HG02884 (cell line): Measurements from ENCODE around the gene TRABD.
A peak's percentile ranks its signal among the peaks of the same experiment; 100 is the strongest.

Source experiments
- ATAC-seq: cut with Tn5 transposase; IDR thresholded peaks from one replicate; pipeline ENCODE4 v1.9.1; 2021; ENCODE audit warnings: mild to moderate bottlenecking, moderate library complexity; ENCODE audit not compliant: unreplicated experiment

The TRABD gene

DNA sequence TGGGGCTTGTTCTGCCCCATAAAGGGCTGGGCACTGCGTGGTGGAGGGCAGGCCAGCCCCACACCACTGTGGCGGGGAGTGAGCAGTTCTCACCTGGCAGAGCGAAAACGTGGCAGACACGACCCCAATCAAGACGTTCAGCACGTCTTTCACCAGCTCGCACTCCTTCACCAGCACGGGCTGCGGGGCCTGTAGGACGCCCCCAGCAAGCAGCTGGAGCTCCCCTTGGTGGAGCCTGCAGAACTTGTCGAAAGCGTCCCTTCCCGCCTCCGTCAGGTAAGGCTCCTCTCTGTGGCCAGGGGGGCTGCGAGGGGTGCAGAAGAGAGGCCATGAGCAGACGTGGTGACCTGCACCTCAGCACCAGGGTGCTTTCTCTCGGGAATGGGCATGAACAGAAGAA lies 47.5 kb downstream of the TRABD start:
- no peak for ATAC-seq

- ATAC-seq, result no peak
Observed at GRCh38 chr22:50236731-50237409, 51.2 kb downstream of the TRABD start.

DNA sequence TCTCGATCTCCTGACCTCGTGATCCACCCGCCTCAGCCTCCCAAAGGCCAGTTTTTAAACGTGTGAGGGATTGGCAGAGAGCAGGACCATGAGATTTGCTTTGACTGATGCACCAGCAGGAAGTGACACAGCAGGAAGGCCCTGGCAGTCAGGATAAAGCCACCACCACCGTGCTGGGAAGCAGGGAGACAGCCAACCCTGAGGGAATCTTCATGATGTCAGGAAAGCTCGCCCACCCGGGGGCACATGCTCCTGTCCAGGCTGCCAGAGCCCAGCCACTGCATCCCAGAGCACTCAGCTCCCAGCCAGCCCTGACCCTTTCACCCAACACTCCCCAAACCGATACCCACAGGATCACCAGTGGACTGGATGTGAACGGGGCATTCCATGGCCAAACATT lies 53.0 kb downstream of the TRABD start:
- no peak for ATAC-seq

DNA sequence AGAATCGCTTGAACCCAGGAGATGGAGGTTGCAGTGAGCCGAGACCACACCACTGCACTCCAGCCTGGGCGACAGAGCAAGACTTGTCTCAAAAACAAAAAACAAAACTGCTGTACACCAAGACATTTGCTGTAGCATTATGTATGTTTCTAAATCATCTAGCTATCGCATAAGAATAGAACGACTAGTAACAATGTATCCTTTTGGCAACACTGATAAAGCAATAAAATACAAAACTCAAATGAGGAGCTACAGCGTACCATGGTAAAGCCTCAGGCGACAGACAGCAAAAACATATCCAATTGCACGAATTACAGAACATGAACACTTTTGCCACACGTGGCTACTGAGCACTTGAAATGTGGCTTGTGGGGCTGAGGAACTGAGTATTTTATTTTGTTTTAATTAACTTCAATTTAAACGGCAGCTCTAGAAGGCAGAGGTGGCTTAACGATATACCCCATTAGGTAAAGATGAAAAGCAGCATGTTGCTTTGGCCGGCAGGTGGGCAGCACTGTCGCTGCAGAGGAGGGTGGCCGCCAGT lies 56.8 kb downstream of the TRABD start:
- ATAC-seq, result no peak

- ATAC-seq, result no peak
Observed at GRCh38 chr22:50243685-50244419, 58.1 kb downstream of the TRABD start.

DNA sequence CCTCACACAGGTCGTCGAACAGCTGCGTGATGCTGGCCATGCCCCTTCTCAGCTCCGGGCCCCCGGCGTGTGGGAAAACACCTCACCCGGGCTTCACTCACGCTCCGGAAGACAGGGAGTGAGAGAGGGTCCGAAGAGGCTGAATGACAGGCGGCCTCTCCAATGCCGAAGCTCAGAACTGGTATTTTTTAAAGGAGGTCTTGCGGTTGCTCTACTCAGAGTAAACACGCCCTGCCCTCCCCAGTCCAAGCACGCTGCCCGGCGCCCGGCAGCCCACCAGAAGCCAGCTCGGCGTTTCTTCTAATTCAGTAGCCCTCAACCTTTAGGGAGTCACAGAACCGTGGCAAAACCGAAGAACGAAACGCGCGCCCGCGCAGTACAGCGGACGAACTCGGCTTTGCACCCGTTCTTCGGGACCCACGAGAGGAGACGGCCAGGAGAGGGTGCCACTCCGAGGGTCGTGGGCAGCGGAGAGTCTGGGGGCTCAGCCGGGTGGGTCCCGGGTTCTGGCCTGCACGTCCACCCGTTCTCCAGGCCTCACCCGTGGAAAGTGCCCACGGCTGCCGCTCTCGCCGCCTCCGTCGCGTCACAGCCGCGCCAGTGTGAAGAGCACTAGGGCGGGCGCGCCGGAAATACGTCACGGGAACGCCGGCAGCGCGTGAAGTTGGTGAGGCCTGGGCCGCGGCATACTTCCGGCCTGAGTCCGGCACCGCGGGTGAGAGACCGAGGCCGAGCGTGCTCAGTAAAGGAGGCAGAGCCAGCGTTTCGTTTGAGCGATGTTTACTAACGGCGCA lies 58.9 kb downstream of the TRABD start, which contains the start of gene TUBGCP6:
Gene TUBGCP6 (minus strand): TSS at position 604 of the 794 bp plus-strand sequence. CDS start 564 bp downstream, at position 40.
- ATAC-seq, result peak; percentile 66

DNA sequence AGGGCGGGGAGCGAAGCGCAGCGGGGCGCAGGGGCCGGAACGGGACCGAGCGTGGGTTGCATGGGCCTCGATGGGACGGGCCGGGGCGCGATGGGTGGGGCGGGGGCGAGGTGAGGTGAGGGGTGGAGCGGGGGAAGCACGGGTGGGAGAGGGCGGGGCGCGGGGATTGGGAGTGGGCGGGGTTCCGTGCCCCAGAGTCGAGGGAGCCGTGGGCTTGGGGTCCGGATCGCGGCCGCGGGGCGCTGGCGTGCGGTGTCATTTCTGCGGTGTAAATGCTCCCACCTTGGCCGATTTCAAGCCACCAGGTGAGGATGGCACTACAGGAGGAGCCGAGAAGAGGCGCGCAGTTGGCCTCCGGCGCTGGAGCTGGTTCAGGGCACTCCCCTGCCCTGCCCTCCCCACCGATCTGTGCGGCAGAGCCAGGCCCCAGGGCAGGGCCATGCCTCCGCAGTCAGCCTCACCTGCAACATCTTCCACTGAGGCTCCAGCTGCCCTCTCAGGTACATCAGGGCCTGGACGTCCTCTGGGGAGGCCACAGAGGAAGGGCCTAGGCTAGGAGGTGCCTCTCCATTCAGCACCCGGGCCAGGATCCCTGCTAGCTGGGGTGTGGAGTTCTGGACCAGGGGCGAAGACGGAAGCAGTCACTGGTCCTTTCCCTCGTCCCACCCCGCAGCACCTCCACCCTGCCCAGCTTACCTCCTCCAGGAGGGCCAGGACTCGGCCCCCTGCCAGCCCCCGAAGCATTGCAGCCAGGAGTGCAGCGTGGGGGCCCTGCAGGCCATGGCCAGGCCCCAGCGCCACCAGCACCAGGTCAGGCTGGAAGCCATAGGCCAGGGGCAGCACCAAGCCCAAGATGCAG lies 59.7 kb downstream of the TRABD start:
- no peak for ATAC-seq

GRCh38 chr22:50246242-50247175 lies 60.8 kb downstream of the TRABD start:
- no peak for ATAC-seq

- ATAC-seq, result no peak
Observed at GRCh38 chr22:50247748-50248147, 62.0 kb downstream of the TRABD start.

GRCh38 chr22:50248196-50249081 lies 62.7 kb downstream of the TRABD start:
- ATAC-seq, result no peak
